Measurements from ENCODE around the gene NT5M. TPM values are rescaled to one million over a fixed set of nuclear protein-coding genes. Genes with fewer than 3 reads are reported as not detected.

Gene NT5M
- total and polyA plus RNA-seq, 4 donors, result 4.1 to 18.2 (median 11.6) TPM

- DNase-seq (ENCODE audit: low read depth in 4 of 6, low spot score in 6 of 6), result no peak
- no peaks in the 10 kb centered on the region for H3K9me3 ChIP-seq (ENCODE audit: control insufficient read depth, insufficient read depth, low read length)
- no peak overlapping the region for H3K27ac ChIP-seq (ENCODE audit: low read depth, low read length)
- H3K4me3 ChIP-seq (ENCODE audit: low read depth, low read length), result no peak overlapping the region
- 95% methylated on average over 16 of the region's 16 CpGs for WGBS (ENCODE audit: insufficient coverage)
- H3K4me1 ChIP-seq (ENCODE audit: control insufficient read depth, insufficient read depth, low read length), result no peaks in the 10 kb centered on the region
- no peaks in the 10 kb centered on the region for H3K27me3 ChIP-seq (ENCODE audit: control insufficient read depth, insufficient read depth, low read length)
- H3K36me3 ChIP-seq (ENCODE audit: control insufficient read depth, insufficient read depth, low read length), result peaks cover 36% of the 10 kb centered on the region
Observed at GRCh38 chr17:17320188-17320910, 17.2 kb downstream of the NT5M start.

GRCh38 chr17:17320911-17321220 lies 17.7 kb downstream of the NT5M start:
- DNase-seq (ENCODE audit: low read depth in 4 of 6, low spot score in 6 of 6), result no peak
- Histone ChIP-seq H3K27me3 (ENCODE audit: control insufficient read depth, insufficient read depth, low read length) (no peaks in the 10 kb centered on the region), H3K9me3 (ENCODE audit: control insufficient read depth, insufficient read depth, low read length) (no peaks in the 10 kb centered on the region), H3K4me3 (ENCODE audit: low read depth, low read length) (no peak overlapping the region), H3K4me1 (ENCODE audit: control insufficient read depth, insufficient read depth, low read length) (no peaks in the 10 kb centered on the region), H3K27ac (ENCODE audit: low read depth, low read length) (no peak overlapping the region), H3K36me3 (ENCODE audit: control insufficient read depth, insufficient read depth, low read length) (peaks cover 42% of the 10 kb centered on the region)
- 89% methylated on average over 10 of the region's 10 CpGs for WGBS (ENCODE audit: insufficient coverage)

- DNase-seq (ENCODE audit: low read depth in 4 of 6, low spot score in 6 of 6), result no peak
- WGBS (ENCODE audit: insufficient coverage), result 89% methylated on average over 11 of the region's 11 CpGs
- Histone ChIP-seq H3K9me3 (ENCODE audit: control insufficient read depth, insufficient read depth, low read length) (no peaks in the 10 kb centered on the region), H3K4me3 (ENCODE audit: low read depth, low read length) (no peak overlapping the region), H3K4me1 (ENCODE audit: control insufficient read depth, insufficient read depth, low read length) (no peaks in the 10 kb centered on the region), H3K27ac (ENCODE audit: low read depth, low read length) (no peak overlapping the region), H3K27me3 (ENCODE audit: control insufficient read depth, insufficient read depth, low read length) (no peaks in the 10 kb centered on the region), H3K36me3 (ENCODE audit: control insufficient read depth, insufficient read depth, low read length) (peaks cover 47% of the 10 kb centered on the region)
Observed at GRCh38 chr17:17321356-17322025, 18.3 kb downstream of the NT5M start.

GRCh38 chr17:17322516-17323510 lies 19.6 kb downstream of the NT5M start:
- no peak for DNase-seq (ENCODE audit: low read depth in 4 of 6, low spot score in 6 of 6)
- Histone ChIP-seq H3K4me3 (ENCODE audit: low read depth, low read length) (no peak overlapping the region), H3K27me3 (ENCODE audit: control insufficient read depth, insufficient read depth, low read length) (no peaks in the 10 kb centered on the region), H3K9me3 (ENCODE audit: control insufficient read depth, insufficient read depth, low read length) (no peaks in the 10 kb centered on the region), H3K4me1 (ENCODE audit: control insufficient read depth, insufficient read depth, low read length) (no peaks in the 10 kb centered on the region), H3K36me3 (ENCODE audit: control insufficient read depth, insufficient read depth, low read length) (peaks cover 44% of the 10 kb centered on the region), H3K27ac (ENCODE audit: low read depth, low read length) (no peak overlapping the region)
- WGBS (ENCODE audit: insufficient coverage), result 87% methylated on average over 17 of the region's 21 CpGs

GRCh38 chr17:17324616-17325015 lies 21.4 kb downstream of the NT5M start:
- 85% methylated on average over 4 of the region's 8 CpGs for whole genome bisulfite sequencing (ENCODE audit: insufficient coverage)
- no peak overlapping the region for H3K27ac ChIP-seq (ENCODE audit: low read depth, low read length)
- no peaks in the 10 kb centered on the region for H3K27me3 ChIP-seq (ENCODE audit: control insufficient read depth, insufficient read depth, low read length)
- peaks cover 44% of the 10 kb centered on the region for H3K36me3 ChIP-seq (ENCODE audit: control insufficient read depth, insufficient read depth, low read length)
- no peaks in the 10 kb centered on the region for H3K9me3 ChIP-seq (ENCODE audit: control insufficient read depth, insufficient read depth, low read length)
- no peaks in the 10 kb centered on the region for H3K4me1 ChIP-seq (ENCODE audit: control insufficient read depth, insufficient read depth, low read length)
- no peak overlapping the region for H3K4me3 ChIP-seq (ENCODE audit: low read depth, low read length)
- no peak for DNase-seq (ENCODE audit: low read depth in 4 of 6, low spot score in 6 of 6)

- Histone ChIP-seq H3K27ac (ENCODE audit: low read depth, low read length) (no peak overlapping the region), H3K27me3 (ENCODE audit: control insufficient read depth, insufficient read depth, low read length) (no peaks in the 10 kb centered on the region), H3K36me3 (ENCODE audit: control insufficient read depth, insufficient read depth, low read length) (peaks cover 44% of the 10 kb centered on the region), H3K4me3 (ENCODE audit: low read depth, low read length) (no peak overlapping the region), H3K4me1 (ENCODE audit: control insufficient read depth, insufficient read depth, low read length) (no peaks in the 10 kb centered on the region), H3K9me3 (ENCODE audit: control insufficient read depth, insufficient read depth, low read length) (no peaks in the 10 kb centered on the region)
- DNase-seq (ENCODE audit: low read depth in 4 of 6, low spot score in 6 of 6), result no peak
- 93% methylated on average over 10 of the region's 10 CpGs for WGBS (ENCODE audit: insufficient coverage)
Observed at GRCh38 chr17:17325228-17325627, 22.1 kb downstream of the NT5M start.

GRCh38 chr17:17325816-17326215 lies 22.6 kb downstream of the NT5M start:
- Histone ChIP-seq H3K4me3 (ENCODE audit: low read depth, low read length) (no peak overlapping the region), H3K9me3 (ENCODE audit: control insufficient read depth, insufficient read depth, low read length) (no peaks in the 10 kb centered on the region), H3K36me3 (ENCODE audit: control insufficient read depth, insufficient read depth, low read length) (peaks cover 40% of the 10 kb centered on the region), H3K27ac (ENCODE audit: low read depth, low read length) (no peak overlapping the region), H3K4me1 (ENCODE audit: control insufficient read depth, insufficient read depth, low read length) (no peaks in the 10 kb centered on the region), H3K27me3 (ENCODE audit: control insufficient read depth, insufficient read depth, low read length) (no peaks in the 10 kb centered on the region)
- no peak for DNase-seq (ENCODE audit: low read depth in 4 of 6, low spot score in 6 of 6)
- WGBS (ENCODE audit: insufficient coverage), result 100% methylated on average over 2 of the region's 9 CpGs

- no peaks in the 10 kb centered on the region for H3K9me3 ChIP-seq (ENCODE audit: control insufficient read depth, insufficient read depth, low read length)
- no peak for DNase-seq (ENCODE audit: low read depth in 4 of 6, low spot score in 6 of 6)
- H3K4me1 ChIP-seq (ENCODE audit: control insufficient read depth, insufficient read depth, low read length), result no peaks in the 10 kb centered on the region
- no peak overlapping the region for H3K4me3 ChIP-seq (ENCODE audit: low read depth, low read length)
- peaks cover 39% of the 10 kb centered on the region for H3K36me3 ChIP-seq (ENCODE audit: control insufficient read depth, insufficient read depth, low read length)
- WGBS (ENCODE audit: insufficient coverage), result 81% methylated on average over 11 of the region's 13 CpGs
- H3K27ac ChIP-seq (ENCODE audit: low read depth, low read length), result no peak overlapping the region
- no peaks in the 10 kb centered on the region for H3K27me3 ChIP-seq (ENCODE audit: control insufficient read depth, insufficient read depth, low read length)
Observed at GRCh38 chr17:17326275-17326875, 23.2 kb downstream of the NT5M start.

- 67% methylated on average over 3 of the region's 8 CpGs for WGBS (ENCODE audit: insufficient coverage)
- no peak overlapping the region for H3K4me3 ChIP-seq (ENCODE audit: low read depth, low read length)
- H3K4me1 ChIP-seq (ENCODE audit: control insufficient read depth, insufficient read depth, low read length), result no peaks in the 10 kb centered on the region
- DNase-seq (ENCODE audit: low read depth in 4 of 6, low spot score in 6 of 6), result no peak
- H3K27ac ChIP-seq (ENCODE audit: low read depth, low read length), result no peak overlapping the region
- no peaks in the 10 kb centered on the region for H3K9me3 ChIP-seq (ENCODE audit: control insufficient read depth, insufficient read depth, low read length)
- H3K27me3 ChIP-seq (ENCODE audit: control insufficient read depth, insufficient read depth, low read length), result no peaks in the 10 kb centered on the region
- H3K36me3 ChIP-seq (ENCODE audit: control insufficient read depth, insufficient read depth, low read length), result peaks cover 31% of the 10 kb centered on the region
Observed at GRCh38 chr17:17328251-17328650, 25.1 kb downstream of the NT5M start.
